Muscle layer of duodenum (tissue), 2 donors: ENCODE measurements around the gene MAP3K9.

ENCODE experiments used
- H3K27ac ChIP-seq: one replicate; pipeline ENCODE4 v1.7.0; 2013; ENCODE audit warnings: mild to moderate bottlenecking, low read length
- H3K27me3 ChIP-seq: one replicate; pipeline ENCODE4 v1.7.0; 2013; ENCODE audit warnings: low read depth, mild to moderate bottlenecking, control low read depth, low read length
- H3K36me3 ChIP-seq, 2 donors: one replicate each; pipeline ENCODE4 v1.7.0; 2013; ENCODE audit warnings: low read length in 2 of 2, control low read depth in 1 of 2, mild to moderate bottlenecking in 1 of 2; ENCODE audit not compliant: insufficient read depth in 2 of 2, control insufficient read depth in 1 of 2
- H3K4me1 ChIP-seq, 2 donors: one replicate each; pipeline ENCODE4 v1.7.0; 2013; ENCODE audit warnings: low read length in 2 of 2, mild to moderate bottlenecking in 2 of 2, control low read depth in 1 of 2, moderate library complexity in 1 of 2; ENCODE audit not compliant: insufficient read depth in 2 of 2, control insufficient read depth in 1 of 2
- H3K4me3 ChIP-seq, 2 donors: one replicate each; pipeline ENCODE4 v1.7.0; 2013; ENCODE audit warnings: low read length in 2 of 2, low read depth in 1 of 2, mild to moderate bottlenecking in 1 of 2
- H3K9me3 ChIP-seq, 2 donors: one replicate each; pipeline ENCODE4 v1.7.0; 2013; ENCODE audit warnings: low read length in 2 of 2, control low read depth in 1 of 2, mild to moderate bottlenecking in 1 of 2; ENCODE audit not compliant: control insufficient read depth in 1 of 2
- donor health status: healthy.

Gene MAP3K9

GRCh38 chr14:70718383-70719118 lies 90.8 kb downstream of the MAP3K9 start:
- Histone ChIP-seq H3K9me3 (no peaks in the 10 kb centered on the region), H3K4me1 (peaks cover 0 to 3% of the 10 kb centered on the region in 2 donors), H3K4me3 (no peak overlapping the region), H3K27ac (no peak overlapping the region), H3K36me3 (no peaks in the 10 kb centered on the region), H3K27me3 (no peaks in the 10 kb centered on the region)

- Histone ChIP-seq H3K27me3 (no peaks in the 10 kb centered on the region), H3K27ac (no peak overlapping the region), H3K36me3 (no peaks in the 10 kb centered on the region), H3K4me3 (no peak overlapping the region), H3K9me3 (no peaks in the 10 kb centered on the region), H3K4me1 (peaks cover 0 to 5% of the 10 kb centered on the region in 2 donors)
These were observed 92.4 kb downstream of the MAP3K9 start for GRCh38 chr14:70716958-70717357.

DNA sequence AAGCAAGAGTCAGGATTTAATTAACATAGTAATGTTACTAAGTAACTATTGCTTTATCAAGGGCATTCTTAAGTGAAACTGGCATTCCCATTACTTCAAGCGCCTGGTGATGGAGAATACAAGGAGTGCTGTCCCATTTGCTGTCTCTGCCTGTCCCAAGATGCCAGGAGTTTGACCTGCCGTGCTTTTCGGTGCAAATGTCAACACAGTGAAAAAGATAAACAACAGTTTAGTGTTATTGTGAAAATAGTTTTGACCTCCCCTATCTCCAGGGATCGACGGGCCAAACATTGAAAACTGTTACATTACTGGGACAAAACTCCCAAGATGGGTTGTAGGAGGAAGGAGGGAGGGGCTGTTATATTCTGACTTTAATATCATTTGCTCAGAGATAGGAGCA lies 92.8 kb downstream of the MAP3K9 start:
- Histone ChIP-seq H3K4me3 (no peak overlapping the region), H3K27ac (no peak overlapping the region), H3K9me3 (no peaks in the 10 kb centered on the region), H3K4me1 (peaks cover 0 to 5% of the 10 kb centered on the region in 2 donors), H3K36me3 (no peaks in the 10 kb centered on the region), H3K27me3 (no peaks in the 10 kb centered on the region)

DNA sequence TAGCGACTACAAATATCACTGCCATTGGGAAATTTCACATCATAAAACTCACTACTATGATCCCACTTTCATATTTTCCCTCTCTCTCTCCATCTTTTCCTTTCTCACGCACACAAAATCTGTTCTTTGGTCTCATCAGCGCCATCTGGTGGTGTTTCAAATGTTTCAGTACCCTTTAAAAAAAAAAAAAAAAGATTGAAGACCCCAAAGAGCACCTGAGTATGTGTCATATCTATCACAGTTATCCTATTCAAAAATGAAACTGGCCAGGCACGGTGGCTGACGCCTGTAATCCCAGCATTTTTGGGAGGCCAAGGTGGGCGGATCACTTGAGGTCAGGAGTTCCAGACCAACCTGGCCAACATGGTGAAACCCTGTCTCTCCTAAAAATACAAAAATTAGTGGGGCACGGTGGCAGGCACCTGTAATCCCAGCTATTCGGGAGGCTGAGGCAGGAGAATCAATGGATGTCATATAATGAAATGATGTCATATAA lies 95.2 kb downstream of the MAP3K9 start:
- no peaks in the 10 kb centered on the region for H3K27me3 ChIP-seq
- no peaks in the 10 kb centered on the region for H3K36me3 ChIP-seq
- H3K27ac ChIP-seq: no peak overlapping the region
- H3K4me1 ChIP-seq: peaks cover 0 to 5% of the 10 kb centered on the region in 2 donors
- H3K9me3 ChIP-seq: no peaks in the 10 kb centered on the region
- H3K4me3 ChIP-seq: no peak overlapping the region

- H3K27me3 ChIP-seq: no peaks in the 10 kb centered on the region
- no peak overlapping the region for H3K27ac ChIP-seq
- H3K4me1 ChIP-seq: peaks cover 0 to 5% of the 10 kb centered on the region in 2 donors
- H3K4me3 ChIP-seq: no peak overlapping the region
- H3K9me3 ChIP-seq: no peaks in the 10 kb centered on the region
- no peaks in the 10 kb centered on the region for H3K36me3 ChIP-seq
These were observed 95.8 kb downstream of the MAP3K9 start for GRCh38 chr14:70713511-70713916.

GRCh38 chr14:70713096-70713495 lies 96.2 kb downstream of the MAP3K9 start:
- Histone ChIP-seq H3K9me3 (no peaks in the 10 kb centered on the region), H3K27ac (no peak overlapping the region), H3K27me3 (no peaks in the 10 kb centered on the region), H3K4me1 (peaks cover 0 to 5% of the 10 kb centered on the region in 2 donors), H3K4me3 (no peak overlapping the region), H3K36me3 (no peaks in the 10 kb centered on the region)

DNA sequence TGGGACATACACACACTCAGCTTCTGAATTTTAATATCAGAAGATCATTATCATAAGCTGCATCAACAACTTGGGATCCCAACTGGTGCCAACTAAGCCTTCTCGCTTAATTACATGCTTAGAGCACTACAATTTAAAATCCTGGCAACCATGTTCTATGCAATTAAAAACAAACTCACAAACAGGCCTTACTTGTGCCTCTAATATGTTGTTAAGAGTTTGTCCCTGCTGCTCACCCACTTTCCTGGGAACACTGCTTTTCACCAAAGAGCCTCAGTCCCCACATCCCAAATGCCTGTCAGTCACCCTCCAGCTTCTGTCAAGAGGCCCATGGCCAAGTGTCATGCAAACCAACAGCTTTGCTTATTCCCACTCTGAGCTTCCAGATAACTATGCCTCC lies 97.9 kb downstream of the MAP3K9 start:
- no peaks in the 10 kb centered on the region for H3K36me3 ChIP-seq
- no peak overlapping the region for H3K27ac ChIP-seq
- no peak overlapping the region for H3K4me3 ChIP-seq
- H3K27me3 ChIP-seq: no peaks in the 10 kb centered on the region
- H3K4me1 ChIP-seq: peaks cover 0 to 5% of the 10 kb centered on the region in 2 donors
- H3K9me3 ChIP-seq: no peaks in the 10 kb centered on the region

GRCh38 chr14:70709726-70710382 lies 99.5 kb downstream of the MAP3K9 start:
- Histone ChIP-seq H3K9me3 (no peaks in the 10 kb centered on the region), H3K4me3 (no peak overlapping the region), H3K27ac (no peak overlapping the region), H3K4me1 (peaks cover 0 to 5% of the 10 kb centered on the region in 2 donors), H3K36me3 (no peaks in the 10 kb centered on the region), H3K27me3 (no peaks in the 10 kb centered on the region)

- H3K9me3 ChIP-seq: no peaks in the 10 kb centered on the region
- H3K27me3 ChIP-seq: no peaks in the 10 kb centered on the region
- H3K27ac ChIP-seq: no peak overlapping the region
- H3K4me1 ChIP-seq: peaks cover 0 to 5% of the 10 kb centered on the region in 2 donors
- H3K36me3 ChIP-seq: no peaks in the 10 kb centered on the region
- H3K4me3 ChIP-seq: no peak overlapping the region
These were observed 100.4 kb downstream of the MAP3K9 start for GRCh38 chr14:70708717-70709570.

GRCh38 chr14:70707138-70708038 lies 101.9 kb downstream of the MAP3K9 start:
- Histone ChIP-seq H3K27ac (no peak overlapping the region), H3K4me3 (no peak overlapping the region), H3K27me3 (no peaks in the 10 kb centered on the region), H3K9me3 (no peaks in the 10 kb centered on the region), H3K4me1 (no peaks in the 10 kb centered on the region), H3K36me3 (no peaks in the 10 kb centered on the region)
